GM23338 (cell line): ENCODE measurements around the gene AGPS. TPM values are rescaled to one million over a fixed set of nuclear protein-coding genes. Genes with fewer than 3 reads are reported as not detected.

Source experiments
- ATAC-seq: fragments of 200-7000 bp; cut with Tn5 transposase; 3 replicates; pipeline ENCODE4 v1.9.1; 2020
- DNase-seq: peaks from one replicate; pipeline ENCODE4 v3.0.0-alpha.2; 2015; ENCODE audit warnings: low spot score
- H2AFZ ChIP-seq: fragments of 200-600 bp; sonication (generic); 2 replicates; pipeline ENCODE4 v1.8.0; 2016; ENCODE audit warnings: antibody characterized with exemption, mild to moderate bottlenecking, moderate library complexity
- H3F3A ChIP-seq: fragments of 200-600 bp; sonication (generic); replicated peaks from 2 replicates; pipeline ENCODE4 v1.8.0; 2017; ENCODE audit warnings: antibody characterized with exemption, mixed run types, low read depth
- H3K27ac ChIP-seq: fragments of 200-600 bp; sonication (generic); 2 replicates; pipeline ENCODE4 v1.6.1; 2016; ENCODE audit warnings: low read depth
- H3K27me3 ChIP-seq: fragments of 200-600 bp; sonication (generic); 2 replicates; pipeline ENCODE4 v1.8.0; 2016; ENCODE audit warnings: mild to moderate bottlenecking, mixed run types, moderate library complexity; ENCODE audit not compliant: insufficient read depth
- H3K36me3 ChIP-seq: fragments of 200-600 bp; sonication (generic); 2 replicates; pipeline ENCODE4 v1.8.0; 2016; ENCODE audit warnings: mild to moderate bottlenecking; ENCODE audit not compliant: insufficient read depth
- H3K4me1 ChIP-seq: fragments of 200-600 bp; sonication (generic); 2 replicates; pipeline ENCODE4 v1.8.0; 2016; ENCODE audit warnings: mild to moderate bottlenecking, moderate library complexity; ENCODE audit not compliant: insufficient read depth
- H3K4me2 ChIP-seq: fragments of 200-600 bp; sonication (generic); 2 replicates; pipeline ENCODE4 v1.7.1; 2017; ENCODE audit warnings: mixed run types
- H3K4me3 ChIP-seq: fragments of 200-600 bp; sonication (generic); 2 replicates; pipeline ENCODE4 v1.6.1; 2016; ENCODE audit warnings: mixed run types
- H3K79me2 ChIP-seq: fragments of 200-600 bp; sonication (generic); replicated peaks from 2 replicates; pipeline ENCODE4 v1.8.0; 2017; ENCODE audit warnings: mild to moderate bottlenecking; ENCODE audit not compliant: insufficient read depth
- H3K9me2 ChIP-seq: fragments of 200-600 bp; sonication (generic); 2 replicates; pipeline ENCODE4 v1.8.0; 2017; ENCODE audit not compliant: insufficient read depth
- H4K20me1 ChIP-seq: fragments of 200-600 bp; sonication (generic); replicated peaks from 2 replicates; pipeline ENCODE4 v1.8.0; 2017; ENCODE audit warnings: mild to moderate bottlenecking; ENCODE audit not compliant: insufficient read depth
- H3K27ac Mint-ChIP-seq: 2 replicates; pipeline ENCODE4 v1.8.0; 2020; ENCODE audit warnings: inconsistent platforms, mild to moderate bottlenecking, moderate library complexity, mixed read lengths
- H3K27me3 Mint-ChIP-seq: 3 replicates; pipeline ENCODE4 v1.8.0; 2022; ENCODE audit warnings: low read depth, mild to moderate bottlenecking, moderate library complexity, mixed read lengths, inconsistent platforms; ENCODE audit not compliant: insufficient read depth, poor library complexity
- H3K36me3 Mint-ChIP-seq: 3 replicates; pipeline ENCODE4 v1.8.0; 2021; ENCODE audit warnings: low read depth, mild to moderate bottlenecking, inconsistent platforms, moderate library complexity, mixed read lengths
- H3K4me1 Mint-ChIP-seq: 3 replicates; pipeline ENCODE4 v1.8.0; 2020; ENCODE audit warnings: mild to moderate bottlenecking, inconsistent platforms, mixed read lengths
- H3K4me3 Mint-ChIP-seq: 3 replicates; pipeline ENCODE4 v1.8.0; 2021; ENCODE audit warnings: moderate library complexity, mild to moderate bottlenecking, inconsistent platforms, mixed read lengths
- H3K9me3 Mint-ChIP-seq: 3 replicates; pipeline ENCODE4 v1.8.0; 2020; ENCODE audit warnings: moderate library complexity, mild to moderate bottlenecking, inconsistent platforms, mixed read lengths
- CREB1 ChIP-seq: fragments of 250-450 bp; sonication (Bioruptor Pico); IDR thresholded peaks from 2 replicates; pipeline ENCODE4 v1.5.0; 2020; ENCODE audit warnings: low read depth, mild to moderate bottlenecking, moderate library complexity
- EZH2 ChIP-seq: fragments of 200-600 bp; sonication (generic); IDR thresholded peaks from one replicate; pipeline ENCODE4 v1.8.0; 2017; ENCODE audit warnings: antibody characterized with exemption, mild to moderate bottlenecking, low read depth; ENCODE audit not compliant: unreplicated experiment
- EZH2phosphoT487 ChIP-seq: fragments of 200-600 bp; sonication (generic); IDR thresholded peaks from one replicate; pipeline ENCODE4 v1.8.1; 2018; ENCODE audit warnings: antibody characterized with exemption; ENCODE audit not compliant: unreplicated experiment
- JUNB ChIP-seq: IDR thresholded peaks from one replicate; pipeline ENCODE4 v1.6.1; 2016; ENCODE audit warnings: antibody characterized with exemption; ENCODE audit not compliant: unreplicated experiment
- NANOG ChIP-seq: IDR thresholded peaks from 2 replicates; pipeline ENCODE4 v1.6.1; 2016; ENCODE audit warnings: antibody characterized with exemption, borderline replicate concordance
- POLR2AphosphoS5 ChIP-seq: IDR thresholded peaks from 2 replicates; pipeline ENCODE4 v1.6.1; 2016; ENCODE audit warnings: antibody characterized with exemption, low read depth
- STAT1 ChIP-seq: IDR thresholded peaks from one replicate; pipeline ENCODE4 v1.6.1; 2016; ENCODE audit warnings: antibody characterized with exemption; ENCODE audit not compliant: unreplicated experiment
- ZNF114 ChIP-seq: fragments of 250-450 bp; sonication (Bioruptor Pico); IDR thresholded peaks from 2 replicates; pipeline ENCODE4 v1.5.0; 2020; ENCODE audit warnings: mild to moderate bottlenecking, moderate library complexity
- ZNF331 ChIP-seq: fragments of 250-450 bp; sonication (Bioruptor Pico); IDR thresholded peaks from 2 replicates; pipeline ENCODE4 v1.5.0; 2020; ENCODE audit warnings: low read depth, mild to moderate bottlenecking, moderate library complexity
- polyA plus RNA-seq: library from polyadenylated mRNA; unstranded; fragments of >200 nt; fragmentation: Nextera tagmentation; extraction: Ambion mirVana; gene quantifications from 2 replicates; pipeline ENCODE4 v1.2.1, GENCODE V29; 2016
- total RNA-seq: library from RNA; depleted of rRNA; stranded (reverse); fragments of >200 nt; shearing (Covaris generic); gene quantifications from 2 replicates; pipeline ENCODE4 v1.2.3, GENCODE V29; 2014
- TF ChIP-seq, protein P1 (sequence below): fragments of 250-450 bp; sonication (Bioruptor Pico); IDR thresholded peaks from 2 replicates; pipeline ENCODE4 v1.5.0; 2020; ENCODE audit warnings: mild to moderate bottlenecking, moderate library complexity
- TF ChIP-seq, protein P2 (sequence below): IDR thresholded peaks from 2 replicates; pipeline ENCODE4 v1.6.1; 2016; ENCODE audit warnings: antibody characterized with exemption
- TF ChIP-seq, protein P3 (sequence below): IDR thresholded peaks from one replicate; pipeline ENCODE4 v1.6.1; 2018; ENCODE audit warnings: antibody characterized with exemption; ENCODE audit not compliant: unreplicated experiment
- TF ChIP-seq, protein P4 (sequence below), 2 experiments: fragments of 200-600 bp in 1 of 2; sonication (generic) in 1 of 2; conservative IDR thresholded peaks; 2 replicates each; pipeline versions ENCODE4 v1.5.1 to v1.6.1; 2016 to 2017; ENCODE audit warnings: antibody characterized with exemption in 2 of 2, low read depth in 2 of 2, mild to moderate bottlenecking in 2 of 2, moderate library complexity in 1 of 2

AGPS gene
- total and polyA plus RNA-seq, 2 experiments from 2014 or later = 14.6 to 73.2 TPM

DNA sequence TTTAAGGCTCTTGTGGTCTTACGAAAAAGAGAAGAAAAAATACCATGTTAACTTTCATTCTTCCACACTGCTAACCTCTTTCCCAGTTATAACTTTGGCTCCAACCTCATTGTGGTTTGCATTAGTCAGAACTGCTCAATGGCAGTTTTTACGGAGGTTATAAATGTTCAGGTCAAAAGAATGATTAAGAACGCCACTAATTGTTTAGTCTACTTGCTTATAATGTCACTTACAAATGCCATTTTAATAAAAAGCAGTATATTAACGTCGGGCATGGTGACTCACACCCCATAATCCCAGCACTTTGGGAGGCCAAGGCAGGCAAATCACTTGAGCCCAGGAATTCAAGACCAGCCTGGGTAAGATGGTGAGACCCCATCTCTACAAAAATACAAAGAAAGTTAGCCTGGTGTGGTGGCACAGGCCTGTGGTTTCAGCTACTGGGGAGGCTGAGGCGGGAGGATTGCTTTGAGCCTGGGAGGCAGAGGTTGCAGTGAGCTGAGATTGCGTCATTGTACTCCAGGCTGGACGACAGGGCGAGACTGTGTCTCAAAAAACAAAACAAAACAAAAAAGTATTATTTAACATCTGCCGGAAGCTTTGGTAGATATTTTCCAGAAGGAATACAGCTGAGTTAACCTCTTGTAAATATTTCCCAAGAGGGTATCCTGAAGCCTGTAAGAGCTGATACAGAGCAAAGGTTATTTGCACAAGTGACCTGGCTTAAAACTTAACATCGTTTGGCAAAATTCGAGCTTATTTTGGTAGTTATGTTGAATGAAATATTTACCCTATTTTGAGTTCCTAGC is 5.1 kb downstream of the AGPS start:
- Histone ChIP-seq H3K79me2 (peaks cover 99% of the 10 kb centered on the region), H3K27ac (no peak overlapping the region), H2AFZ (no peak overlapping the region), H3K4me3 (no peak overlapping the region), H3K4me2 (no peak overlapping the region), H4K20me1 (peaks cover 18% of the 10 kb centered on the region; the same call in 1 of the 2 replicates), H3F3A (no peaks in the 10 kb centered on the region), H3K36me3 (no peaks in the 10 kb centered on the region), H3K27me3 (no peaks in the 10 kb centered on the region), H3K4me1 (peaks cover 32% of the 10 kb centered on the region), H3K9me2 (no peaks in the 10 kb centered on the region)
- no peaks in the 10 kb centered on the region for H3K27me3 Mint-ChIP-seq
- no peak overlapping the region for H3K4me3 Mint-ChIP-seq
- no peak for DNase-seq
- H3K36me3 Mint-ChIP-seq = no peaks in the 10 kb centered on the region
- ATAC-seq = no peak
- H3K4me1 Mint-ChIP-seq = peaks cover 53% of the 10 kb centered on the region
- no peaks in the 10 kb centered on the region for H3K9me3 Mint-ChIP-seq
- TF ChIP-seq ZNF114 (CRISPR knock-in tag) (no peak), CREB1 (CRISPR knock-in tag) (no peak), ZNF331 (no peak), STAT1 (no peak), EZH2 (no peak), JUNB (no peak), EZH2phosphoT487 (no peak), NANOG (no peak), POLR2AphosphoS5 (no peak)
- TF ChIP-seq, protein P1, sequence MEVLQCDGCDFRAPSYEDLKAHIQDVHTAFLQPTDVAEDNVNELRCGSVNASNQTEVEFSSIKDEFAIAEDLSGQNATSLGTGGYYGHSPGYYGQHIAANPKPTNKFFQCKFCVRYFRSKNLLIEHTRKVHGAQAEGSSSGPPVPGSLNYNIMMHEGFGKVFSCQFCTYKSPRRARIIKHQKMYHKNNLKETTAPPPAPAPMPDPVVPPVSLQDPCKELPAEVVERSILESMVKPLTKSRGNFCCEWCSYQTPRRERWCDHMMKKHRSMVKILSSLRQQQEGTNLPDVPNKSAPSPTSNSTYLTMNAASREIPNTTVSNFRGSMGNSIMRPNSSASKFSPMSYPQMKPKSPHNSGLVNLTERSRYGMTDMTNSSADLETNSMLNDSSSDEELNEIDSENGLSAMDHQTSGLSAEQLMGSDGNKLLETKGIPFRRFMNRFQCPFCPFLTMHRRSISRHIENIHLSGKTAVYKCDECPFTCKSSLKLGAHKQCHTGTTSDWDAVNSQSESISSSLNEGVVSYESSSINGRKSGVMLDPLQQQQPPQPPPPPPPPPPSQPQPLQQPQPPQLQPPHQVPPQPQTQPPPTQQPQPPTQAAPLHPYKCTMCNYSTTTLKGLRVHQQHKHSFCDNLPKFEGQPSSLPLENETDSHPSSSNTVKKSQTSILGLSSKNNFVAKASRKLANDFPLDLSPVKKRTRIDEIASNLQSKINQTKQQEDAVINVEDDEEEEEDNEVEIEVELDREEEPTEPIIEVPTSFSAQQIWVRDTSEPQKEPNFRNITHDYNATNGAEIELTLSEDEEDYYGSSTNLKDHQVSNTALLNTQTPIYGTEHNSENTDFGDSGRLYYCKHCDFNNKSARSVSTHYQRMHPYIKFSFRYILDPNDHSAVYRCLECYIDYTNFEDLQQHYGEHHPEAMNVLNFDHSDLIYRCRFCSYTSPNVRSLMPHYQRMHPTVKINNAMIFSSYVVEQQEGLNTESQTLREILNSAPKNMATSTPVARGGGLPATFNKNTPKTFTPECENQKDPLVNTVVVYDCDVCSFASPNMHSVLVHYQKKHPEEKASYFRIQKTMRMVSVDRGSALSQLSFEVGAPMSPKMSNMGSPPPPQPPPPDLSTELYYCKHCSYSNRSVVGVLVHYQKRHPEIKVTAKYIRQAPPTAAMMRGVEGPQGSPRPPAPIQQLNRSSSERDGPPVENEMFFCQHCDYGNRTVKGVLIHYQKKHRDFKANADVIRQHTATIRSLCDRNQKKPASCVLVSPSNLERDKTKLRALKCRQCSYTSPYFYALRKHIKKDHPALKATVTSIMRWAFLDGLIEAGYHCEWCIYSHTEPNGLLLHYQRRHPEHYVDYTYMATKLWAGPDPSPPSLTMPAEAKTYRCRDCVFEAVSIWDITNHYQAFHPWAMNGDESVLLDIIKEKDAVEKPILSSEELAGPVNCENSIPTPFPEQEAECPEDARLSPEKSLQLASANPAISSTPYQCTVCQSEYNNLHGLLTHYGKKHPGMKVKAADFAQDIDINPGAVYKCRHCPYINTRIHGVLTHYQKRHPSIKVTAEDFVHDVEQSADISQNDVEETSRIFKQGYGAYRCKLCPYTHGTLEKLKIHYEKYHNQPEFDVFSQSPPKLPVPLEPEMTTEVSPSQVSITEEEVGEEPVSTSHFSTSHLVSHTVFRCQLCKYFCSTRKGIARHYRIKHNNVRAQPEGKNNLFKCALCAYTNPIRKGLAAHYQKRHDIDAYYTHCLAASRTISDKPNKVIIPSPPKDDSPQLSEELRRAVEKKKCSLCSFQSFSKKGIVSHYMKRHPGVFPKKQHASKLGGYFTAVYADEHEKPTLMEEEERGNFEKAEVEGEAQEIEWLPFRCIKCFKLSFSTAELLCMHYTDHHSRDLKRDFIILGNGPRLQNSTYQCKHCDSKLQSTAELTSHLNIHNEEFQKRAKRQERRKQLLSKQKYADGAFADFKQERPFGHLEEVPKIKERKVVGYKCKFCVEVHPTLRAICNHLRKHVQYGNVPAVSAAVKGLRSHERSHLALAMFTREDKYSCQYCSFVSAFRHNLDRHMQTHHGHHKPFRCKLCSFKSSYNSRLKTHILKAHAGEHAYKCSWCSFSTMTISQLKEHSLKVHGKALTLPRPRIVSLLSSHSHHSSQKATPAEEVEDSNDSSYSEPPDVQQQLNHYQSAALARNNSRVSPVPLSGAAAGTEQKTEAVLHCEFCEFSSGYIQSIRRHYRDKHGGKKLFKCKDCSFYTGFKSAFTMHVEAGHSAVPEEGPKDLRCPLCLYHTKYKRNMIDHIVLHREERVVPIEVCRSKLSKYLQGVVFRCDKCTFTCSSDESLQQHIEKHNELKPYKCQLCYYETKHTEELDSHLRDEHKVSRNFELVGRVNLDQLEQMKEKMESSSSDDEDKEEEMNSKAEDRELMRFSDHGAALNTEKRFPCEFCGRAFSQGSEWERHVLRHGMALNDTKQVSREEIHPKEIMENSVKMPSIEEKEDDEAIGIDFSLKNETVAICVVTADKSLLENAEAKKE = no peak
- TF ChIP-seq, protein P2, sequence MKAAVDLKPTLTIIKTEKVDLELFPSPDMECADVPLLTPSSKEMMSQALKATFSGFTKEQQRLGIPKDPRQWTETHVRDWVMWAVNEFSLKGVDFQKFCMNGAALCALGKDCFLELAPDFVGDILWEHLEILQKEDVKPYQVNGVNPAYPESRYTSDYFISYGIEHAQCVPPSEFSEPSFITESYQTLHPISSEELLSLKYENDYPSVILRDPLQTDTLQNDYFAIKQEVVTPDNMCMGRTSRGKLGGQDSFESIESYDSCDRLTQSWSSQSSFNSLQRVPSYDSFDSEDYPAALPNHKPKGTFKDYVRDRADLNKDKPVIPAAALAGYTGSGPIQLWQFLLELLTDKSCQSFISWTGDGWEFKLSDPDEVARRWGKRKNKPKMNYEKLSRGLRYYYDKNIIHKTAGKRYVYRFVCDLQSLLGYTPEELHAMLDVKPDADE = no peak
- TF ChIP-seq, protein P3, sequence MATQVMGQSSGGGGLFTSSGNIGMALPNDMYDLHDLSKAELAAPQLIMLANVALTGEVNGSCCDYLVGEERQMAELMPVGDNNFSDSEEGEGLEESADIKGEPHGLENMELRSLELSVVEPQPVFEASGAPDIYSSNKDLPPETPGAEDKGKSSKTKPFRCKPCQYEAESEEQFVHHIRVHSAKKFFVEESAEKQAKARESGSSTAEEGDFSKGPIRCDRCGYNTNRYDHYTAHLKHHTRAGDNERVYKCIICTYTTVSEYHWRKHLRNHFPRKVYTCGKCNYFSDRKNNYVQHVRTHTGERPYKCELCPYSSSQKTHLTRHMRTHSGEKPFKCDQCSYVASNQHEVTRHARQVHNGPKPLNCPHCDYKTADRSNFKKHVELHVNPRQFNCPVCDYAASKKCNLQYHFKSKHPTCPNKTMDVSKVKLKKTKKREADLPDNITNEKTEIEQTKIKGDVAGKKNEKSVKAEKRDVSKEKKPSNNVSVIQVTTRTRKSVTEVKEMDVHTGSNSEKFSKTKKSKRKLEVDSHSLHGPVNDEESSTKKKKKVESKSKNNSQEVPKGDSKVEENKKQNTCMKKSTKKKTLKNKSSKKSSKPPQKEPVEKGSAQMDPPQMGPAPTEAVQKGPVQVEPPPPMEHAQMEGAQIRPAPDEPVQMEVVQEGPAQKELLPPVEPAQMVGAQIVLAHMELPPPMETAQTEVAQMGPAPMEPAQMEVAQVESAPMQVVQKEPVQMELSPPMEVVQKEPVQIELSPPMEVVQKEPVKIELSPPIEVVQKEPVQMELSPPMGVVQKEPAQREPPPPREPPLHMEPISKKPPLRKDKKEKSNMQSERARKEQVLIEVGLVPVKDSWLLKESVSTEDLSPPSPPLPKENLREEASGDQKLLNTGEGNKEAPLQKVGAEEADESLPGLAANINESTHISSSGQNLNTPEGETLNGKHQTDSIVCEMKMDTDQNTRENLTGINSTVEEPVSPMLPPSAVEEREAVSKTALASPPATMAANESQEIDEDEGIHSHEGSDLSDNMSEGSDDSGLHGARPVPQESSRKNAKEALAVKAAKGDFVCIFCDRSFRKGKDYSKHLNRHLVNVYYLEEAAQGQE = no peak
- TF ChIP-seq, protein P4, sequence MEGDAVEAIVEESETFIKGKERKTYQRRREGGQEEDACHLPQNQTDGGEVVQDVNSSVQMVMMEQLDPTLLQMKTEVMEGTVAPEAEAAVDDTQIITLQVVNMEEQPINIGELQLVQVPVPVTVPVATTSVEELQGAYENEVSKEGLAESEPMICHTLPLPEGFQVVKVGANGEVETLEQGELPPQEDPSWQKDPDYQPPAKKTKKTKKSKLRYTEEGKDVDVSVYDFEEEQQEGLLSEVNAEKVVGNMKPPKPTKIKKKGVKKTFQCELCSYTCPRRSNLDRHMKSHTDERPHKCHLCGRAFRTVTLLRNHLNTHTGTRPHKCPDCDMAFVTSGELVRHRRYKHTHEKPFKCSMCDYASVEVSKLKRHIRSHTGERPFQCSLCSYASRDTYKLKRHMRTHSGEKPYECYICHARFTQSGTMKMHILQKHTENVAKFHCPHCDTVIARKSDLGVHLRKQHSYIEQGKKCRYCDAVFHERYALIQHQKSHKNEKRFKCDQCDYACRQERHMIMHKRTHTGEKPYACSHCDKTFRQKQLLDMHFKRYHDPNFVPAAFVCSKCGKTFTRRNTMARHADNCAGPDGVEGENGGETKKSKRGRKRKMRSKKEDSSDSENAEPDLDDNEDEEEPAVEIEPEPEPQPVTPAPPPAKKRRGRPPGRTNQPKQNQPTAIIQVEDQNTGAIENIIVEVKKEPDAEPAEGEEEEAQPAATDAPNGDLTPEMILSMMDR (conservative IDR thresholded peaks at IDR 0.05; ENCODE audit: low read depth in 2 of 2) = no peak
- no peak overlapping the region for H3K27ac Mint-ChIP-seq
